Effector memory CD8-positive, alpha-beta T cell (primary cell): ENCODE data around the gene CHMP1A.

Experiments used
- ATAC-seq: fragments of 150-1000 bp; cut with Tn5 transposase; replicated peaks from 2 replicates; pipeline ENCODE4 v1.10.0; 2021; ENCODE audit warnings: mild to moderate bottlenecking, moderate library complexity
- DNase-seq, 3 experiments: peaks; one replicate each; pipeline ENCODE4 v3.0.0; 2021
- H3K27ac Mint-ChIP-seq, 2 donors: one replicate each; pipeline ENCODE4 v1.8.0; 2022; ENCODE audit warnings: mild to moderate bottlenecking in 2 of 2, mixed read lengths in 2 of 2, moderate library complexity in 2 of 2
- H3K27me3 Mint-ChIP-seq, 2 donors: one replicate each; pipeline ENCODE4 v1.8.0; 2022; ENCODE audit warnings: mixed read lengths in 2 of 2
- H3K36me3 Mint-ChIP-seq: one replicate; pipeline ENCODE4 v1.8.0; 2022; ENCODE audit warnings: mild to moderate bottlenecking, moderate library complexity, mixed read lengths; ENCODE audit not compliant: insufficient read depth
- H3K4me1 Mint-ChIP-seq, 2 donors: one replicate each; pipeline ENCODE4 v1.8.0; 2022; ENCODE audit warnings: low read depth in 2 of 2, mixed read lengths in 2 of 2
- H3K4me3 Mint-ChIP-seq, 2 donors: one replicate each; pipeline ENCODE4 v1.8.0; 2022; ENCODE audit warnings: mild to moderate bottlenecking in 2 of 2, mixed read lengths in 2 of 2, moderate library complexity in 2 of 2
- H3K9me3 Mint-ChIP-seq, 2 donors: one replicate each; pipeline ENCODE4 v1.8.0; 2022; ENCODE audit warnings: mixed read lengths in 2 of 2

The CHMP1A gene

DNA sequence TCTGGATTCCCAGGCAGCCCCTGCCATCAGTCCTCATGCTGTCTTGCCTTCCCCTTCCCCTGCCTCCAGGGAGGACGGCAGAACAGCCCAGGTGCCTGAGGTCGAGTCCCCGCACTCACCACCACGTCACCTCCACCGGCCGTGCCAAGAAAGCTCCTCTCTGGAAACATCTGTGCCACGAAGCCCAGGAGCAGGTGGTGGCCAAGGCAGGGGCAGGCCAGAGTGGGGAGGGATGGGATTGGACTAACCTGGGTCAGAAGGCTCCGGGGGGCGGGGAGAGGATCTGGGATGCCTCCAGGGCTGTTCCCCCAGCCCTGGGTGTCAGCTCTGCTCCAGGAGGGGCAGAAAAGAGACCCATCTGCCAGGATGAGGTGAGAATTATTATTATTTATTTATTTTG is 51.5 kb downstream of the CHMP1A start:
- no peaks in the 10 kb centered on the region for H3K36me3 Mint-ChIP-seq
- peaks cover 13 to 14% of the 10 kb centered on the region in 2 donors for H3K4me1 Mint-ChIP-seq
- no peak overlapping the region for H3K27ac Mint-ChIP-seq
- ATAC-seq (no peak), DNase-seq (no peak)
- H3K27me3 Mint-ChIP-seq, result no peaks in the 10 kb centered on the region
- no peaks in the 10 kb centered on the region for H3K9me3 Mint-ChIP-seq
- H3K4me3 Mint-ChIP-seq, result no peak overlapping the region

DNA sequence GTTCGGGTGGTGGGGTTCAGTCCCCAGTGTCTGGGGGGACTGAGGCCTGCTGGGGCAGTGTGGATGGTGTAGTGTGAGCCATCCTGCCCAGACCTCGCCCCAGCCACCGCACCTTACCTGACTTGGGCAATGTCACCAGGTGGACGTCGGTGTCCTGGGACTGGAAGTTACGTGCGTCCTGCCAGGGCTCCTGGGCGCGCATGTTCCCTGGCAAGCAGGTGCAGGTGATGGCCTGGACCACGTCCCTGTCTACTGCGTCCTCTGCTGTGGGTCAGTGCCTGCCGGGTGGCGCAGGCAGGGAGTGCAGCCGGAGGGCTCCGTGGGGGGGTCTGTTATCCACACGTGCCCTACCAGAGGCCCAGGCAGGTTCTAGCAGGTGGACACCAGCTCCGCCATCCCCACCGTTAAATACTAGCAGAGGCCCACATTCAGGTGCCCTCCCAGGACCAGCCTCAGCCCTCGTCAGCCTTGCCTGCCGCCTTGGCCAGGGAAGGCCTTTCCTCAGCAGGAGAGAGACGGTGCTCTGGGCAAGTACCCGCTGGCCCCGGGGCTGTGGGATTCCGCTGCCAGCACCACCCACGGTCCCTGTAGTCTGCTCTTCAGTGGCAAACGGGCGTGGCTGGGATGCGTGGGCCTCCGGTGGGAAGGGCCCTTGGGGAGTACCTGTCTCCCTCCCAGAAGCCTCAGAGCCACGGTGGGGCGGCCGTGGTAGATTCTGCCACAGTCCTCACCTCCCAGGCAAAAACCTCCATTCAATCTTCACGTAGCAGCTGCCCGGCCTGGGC is 52.1 kb downstream of the CHMP1A start:
- Mint-ChIP-seq H3K36me3 (no peaks in the 10 kb centered on the region), H3K27me3 (no peaks in the 10 kb centered on the region), H3K9me3 (no peaks in the 10 kb centered on the region), H3K4me3 (no peak overlapping the region), H3K27ac (no peak overlapping the region), H3K4me1 (peaks cover 13 to 15% of the 10 kb centered on the region in 2 donors)
- DNase-seq (no peak), ATAC-seq (no peak)

DNA sequence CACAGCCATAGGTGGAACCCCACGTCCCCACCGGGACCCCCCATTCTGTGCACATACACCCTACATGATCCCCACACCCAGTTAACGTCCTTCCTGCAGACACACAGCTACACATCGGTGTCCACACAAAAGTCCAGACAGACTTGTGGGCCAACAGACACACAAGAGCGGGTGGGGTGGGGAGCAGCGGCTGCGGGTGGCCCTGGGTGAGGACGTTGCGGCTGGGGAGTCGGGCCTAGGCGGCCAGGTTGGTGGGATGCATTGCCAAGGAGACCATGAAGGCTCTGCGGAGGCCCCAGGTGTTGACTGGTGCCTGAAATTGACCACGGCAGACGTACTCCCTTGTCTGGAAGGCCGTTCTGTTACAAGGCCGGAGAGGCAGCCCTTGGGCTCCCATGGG is 52.7 kb downstream of the CHMP1A start:
- H3K4me1 Mint-ChIP-seq, result peaks cover 13 to 16% of the 10 kb centered on the region in 2 donors
- H3K27me3 Mint-ChIP-seq, result no peaks in the 10 kb centered on the region
- H3K9me3 Mint-ChIP-seq, result no peaks in the 10 kb centered on the region
- no peak overlapping the region for H3K27ac Mint-ChIP-seq
- H3K36me3 Mint-ChIP-seq, result peaks cover 5% of the 10 kb centered on the region
- no peak for ATAC-seq
- no peak for DNase-seq
- no peak overlapping the region for H3K4me3 Mint-ChIP-seq

DNA sequence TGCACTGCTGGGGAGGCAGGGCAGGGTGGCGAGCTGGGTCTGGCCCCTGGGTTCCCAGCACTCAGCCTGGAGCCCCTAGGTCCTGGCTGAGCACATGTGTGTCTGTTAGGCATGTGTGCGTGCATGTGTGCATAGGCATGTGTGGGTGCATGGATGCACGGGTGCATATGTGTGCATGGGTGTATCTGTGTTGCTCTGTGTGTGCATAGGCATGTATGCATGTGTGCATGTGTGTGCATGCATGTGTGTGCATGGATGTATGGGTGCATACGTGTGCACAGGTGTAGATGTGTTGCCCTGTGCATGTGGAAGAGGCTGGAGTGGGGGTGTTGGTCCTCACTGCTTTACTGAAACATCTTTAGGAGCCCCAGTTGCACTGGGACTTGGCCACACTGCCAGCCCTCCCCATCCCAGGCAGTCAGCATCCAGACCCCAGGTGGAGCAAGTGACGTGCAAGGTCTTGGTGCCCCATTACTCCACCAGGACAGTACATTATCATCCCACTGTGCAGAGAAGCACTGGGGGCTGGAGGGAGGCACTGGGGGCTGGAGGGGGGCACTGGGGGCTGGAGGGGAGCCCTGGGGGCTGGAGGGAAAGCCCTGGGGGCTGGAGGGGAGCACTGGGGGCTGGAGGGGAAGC is 54.4 kb downstream of the CHMP1A start:
- Mint-ChIP-seq H3K36me3 (peaks cover 11% of the 10 kb centered on the region), H3K9me3 (no peaks in the 10 kb centered on the region), H3K27me3 (no peaks in the 10 kb centered on the region), H3K4me3 (peak overlapping the region; percentile 48 to 63), H3K4me1 (peaks cover 18 to 20% of the 10 kb centered on the region in 2 donors), H3K27ac (peak overlapping the region; percentile 25 to 49)
- no peak for ATAC-seq
- DNase-seq, result no peak

DNA sequence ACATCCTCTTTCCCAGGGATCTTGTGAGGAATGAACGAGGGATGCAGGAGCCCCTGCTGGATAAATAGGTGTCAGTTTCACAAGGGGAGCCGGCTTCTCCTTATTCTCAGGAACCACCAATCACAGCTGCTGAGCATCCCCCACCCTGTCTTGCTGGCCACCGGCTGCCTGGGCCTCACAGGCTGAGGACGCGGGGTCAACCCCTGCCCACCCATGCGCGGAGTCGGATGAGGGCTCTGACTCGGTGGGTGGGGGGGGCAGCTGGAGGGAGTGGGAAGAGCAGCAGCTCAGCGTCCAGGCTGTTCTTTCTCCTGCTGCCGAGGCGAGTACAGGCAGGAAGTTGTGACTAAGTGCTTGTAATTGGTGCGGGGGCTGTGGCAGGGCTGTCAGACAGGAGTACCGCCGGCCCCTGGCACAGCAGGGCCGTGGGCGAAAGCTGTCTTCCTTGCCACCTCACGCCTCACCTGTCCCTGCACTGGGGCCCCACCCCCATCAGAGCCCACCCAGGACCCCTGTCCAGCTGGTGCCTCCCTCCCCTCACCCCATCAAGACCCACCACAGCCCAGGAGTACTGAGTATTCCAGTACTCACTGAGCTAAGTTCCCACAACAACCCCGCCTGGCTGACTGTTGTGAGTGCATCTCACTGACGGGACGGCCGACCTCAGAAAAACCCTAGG is 55.1 kb downstream of the CHMP1A start:
- peak overlapping the region; percentile 48 to 63 for H3K4me3 Mint-ChIP-seq
- no peaks in the 10 kb centered on the region for H3K9me3 Mint-ChIP-seq
- peak; percentile 46 to 51 (median 50) for DNase-seq
- peaks cover 18 to 20% of the 10 kb centered on the region in 2 donors for H3K4me1 Mint-ChIP-seq
- peak; percentile 90 for ATAC-seq
- H3K27ac Mint-ChIP-seq, result peak overlapping the region; percentile 25 to 49
- no peaks in the 10 kb centered on the region for H3K27me3 Mint-ChIP-seq
- H3K36me3 Mint-ChIP-seq, result peaks cover 12% of the 10 kb centered on the region

DNA sequence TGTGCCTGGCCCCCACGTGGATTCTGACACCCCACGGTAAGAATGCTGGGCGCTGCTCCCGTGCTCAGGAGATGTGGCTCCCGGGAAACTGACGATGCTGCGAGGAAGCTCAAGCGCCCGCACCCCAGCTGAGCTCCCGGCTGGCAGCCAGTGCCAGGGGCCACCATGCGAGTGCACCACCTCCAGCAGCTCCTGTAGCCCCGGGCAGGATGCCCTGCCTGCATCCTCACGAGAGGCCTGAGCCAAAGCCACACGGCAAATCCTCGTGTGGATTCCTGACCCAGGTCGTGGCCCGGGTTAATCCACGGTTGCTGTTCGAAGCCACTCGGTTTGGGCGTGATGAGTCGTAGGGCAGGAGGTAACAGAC is 55.6 kb downstream of the CHMP1A start:
- no peaks in the 10 kb centered on the region for H3K27me3 Mint-ChIP-seq
- DNase-seq (no peak), ATAC-seq (no peak)
- peaks cover 12% of the 10 kb centered on the region for H3K36me3 Mint-ChIP-seq
- H3K4me3 Mint-ChIP-seq, result peak overlapping the region in 1 of 2 donors; percentile 63
- H3K9me3 Mint-ChIP-seq, result no peaks in the 10 kb centered on the region
- no peak overlapping the region for H3K27ac Mint-ChIP-seq
- peaks cover 18 to 20% of the 10 kb centered on the region in 2 donors for H3K4me1 Mint-ChIP-seq

DNA sequence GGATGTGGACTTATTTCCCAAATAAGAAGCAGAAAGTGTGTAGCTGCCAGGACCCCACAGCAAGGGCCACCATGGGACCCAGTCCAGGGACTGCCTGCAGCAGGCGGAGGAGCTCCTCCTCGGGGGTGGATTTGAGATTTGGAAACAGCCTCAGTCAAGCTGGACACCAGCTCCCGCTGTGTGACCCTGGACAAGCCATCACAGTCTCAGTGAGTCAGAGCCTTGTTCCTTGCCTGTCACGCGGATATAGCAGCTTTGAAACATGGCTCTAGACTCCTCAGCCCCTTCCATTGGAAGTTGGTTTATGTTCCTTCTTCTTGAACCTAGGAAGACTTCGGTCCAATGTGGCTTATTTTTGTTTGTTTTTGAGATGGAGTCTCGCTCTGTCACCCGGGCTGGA is 56.6 kb downstream of the CHMP1A start:
- peak overlapping the region; percentile 17 to 76 for H3K27ac Mint-ChIP-seq
- no peak for DNase-seq
- no peak for ATAC-seq
- H3K27me3 Mint-ChIP-seq, result no peaks in the 10 kb centered on the region
- H3K9me3 Mint-ChIP-seq, result no peaks in the 10 kb centered on the region
- peaks cover 12% of the 10 kb centered on the region for H3K36me3 Mint-ChIP-seq
- H3K4me1 Mint-ChIP-seq, result peaks cover 18 to 20% of the 10 kb centered on the region in 2 donors
- no peak overlapping the region for H3K4me3 Mint-ChIP-seq

DNA sequence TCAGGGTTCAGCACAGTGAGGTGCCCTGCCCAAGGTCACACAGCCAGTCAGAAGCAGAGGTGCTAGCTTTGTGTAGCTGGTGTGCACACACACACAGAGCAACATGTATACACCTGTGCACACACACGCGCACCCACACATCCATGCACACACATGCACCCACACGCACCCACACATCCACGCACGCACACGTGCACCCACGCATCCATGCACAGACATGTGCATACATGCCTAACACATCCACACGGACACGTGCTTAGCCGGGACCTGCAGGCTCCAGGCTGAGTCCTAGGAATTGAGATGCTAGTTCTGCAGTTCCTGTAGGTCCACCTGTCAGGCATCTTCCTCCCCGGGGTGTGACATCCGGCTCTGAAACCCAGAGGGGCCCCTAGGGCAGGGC is 57.1 kb downstream of the CHMP1A start:
- no peak for DNase-seq
- peaks cover 12% of the 10 kb centered on the region for H3K36me3 Mint-ChIP-seq
- H3K4me1 Mint-ChIP-seq, result peaks cover 18 to 23% of the 10 kb centered on the region in 2 donors
- H3K27ac Mint-ChIP-seq, result peak overlapping the region; percentile 17 to 76
- no peaks in the 10 kb centered on the region for H3K9me3 Mint-ChIP-seq
- no peak overlapping the region for H3K4me3 Mint-ChIP-seq
- no peak for ATAC-seq
- H3K27me3 Mint-ChIP-seq, result no peaks in the 10 kb centered on the region

DNA sequence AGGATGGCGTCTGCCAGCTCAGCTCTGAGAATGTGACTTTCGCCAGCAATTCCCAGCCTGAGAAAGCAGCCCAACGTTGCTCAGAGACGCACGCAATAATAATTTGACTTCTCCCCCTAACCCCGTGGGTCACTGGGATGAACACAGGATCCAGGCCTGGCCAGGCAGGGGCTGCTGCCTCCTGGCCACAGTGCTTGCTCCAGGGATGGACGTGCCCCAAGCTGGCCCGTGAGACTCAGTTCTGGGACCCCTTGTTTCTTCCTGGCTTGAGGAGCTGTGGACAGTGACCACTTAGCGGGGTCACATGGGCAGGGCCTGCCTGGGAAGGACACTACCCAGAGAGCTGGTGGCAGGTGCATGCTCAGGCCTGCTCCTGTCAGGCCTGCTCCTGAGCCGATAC is 57.6 kb downstream of the CHMP1A start:
- Mint-ChIP-seq H3K36me3 (peaks cover 12% of the 10 kb centered on the region), H3K4me1 (peaks cover 18 to 23% of the 10 kb centered on the region in 2 donors), H3K9me3 (no peaks in the 10 kb centered on the region), H3K27ac (peak overlapping the region in 1 of 2 donors; percentile 17), H3K4me3 (no peak overlapping the region), H3K27me3 (no peaks in the 10 kb centered on the region)
- no peak for ATAC-seq
- no peak for DNase-seq

DNA sequence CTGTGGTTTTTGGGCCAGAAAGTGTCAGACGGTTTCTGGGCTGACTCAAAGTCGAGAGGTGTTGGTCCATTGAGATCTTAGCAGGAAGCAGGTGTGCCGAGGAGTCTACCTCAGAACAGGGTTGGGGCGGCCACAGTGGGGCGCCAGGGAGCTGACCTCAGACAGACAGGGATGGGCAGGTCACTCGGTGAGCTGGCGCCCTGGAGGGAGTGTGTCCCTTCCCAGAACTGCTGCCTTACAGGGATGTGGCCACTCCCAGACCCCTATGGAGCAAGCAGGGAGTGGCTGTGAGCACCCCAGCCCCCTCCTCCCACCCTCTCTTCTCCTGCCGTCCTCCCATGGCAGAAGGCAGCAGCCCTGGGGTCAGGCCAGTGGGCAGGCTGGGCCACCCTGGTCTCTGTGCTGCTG is 58.1 kb downstream of the CHMP1A start:
- peak overlapping the region in 1 of 2 donors; percentile 71 for H3K27ac Mint-ChIP-seq
- H3K4me1 Mint-ChIP-seq, result peaks cover 18 to 23% of the 10 kb centered on the region in 2 donors
- H3K36me3 Mint-ChIP-seq, result peaks cover 12% of the 10 kb centered on the region
- DNase-seq (peak; percentile 25 to 43 (median 36)), ATAC-seq (peak; percentile 55)
- H3K27me3 Mint-ChIP-seq, result no peaks in the 10 kb centered on the region
- no peak overlapping the region for H3K4me3 Mint-ChIP-seq
- no peaks in the 10 kb centered on the region for H3K9me3 Mint-ChIP-seq

DNA sequence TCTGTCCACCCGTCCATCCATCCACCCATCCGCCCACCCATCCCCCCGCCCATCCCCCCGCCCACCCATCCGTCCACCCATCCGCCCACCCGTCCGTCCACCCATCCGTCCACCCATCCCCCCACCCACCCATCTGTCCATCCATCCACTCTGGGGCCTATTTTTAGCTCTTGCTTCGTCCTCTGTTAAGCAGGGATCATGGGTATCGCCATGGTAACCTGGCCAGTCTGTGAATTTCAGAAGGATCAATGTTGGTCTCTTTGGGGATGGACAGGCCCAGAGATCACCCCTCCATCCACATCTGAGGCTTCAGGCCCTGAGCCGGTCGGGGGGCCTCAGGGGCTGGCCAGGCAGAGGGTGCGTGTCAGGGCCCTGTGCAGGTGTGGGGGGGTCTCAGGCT is 59.3 kb downstream of the CHMP1A start:
- no peak overlapping the region for H3K27ac Mint-ChIP-seq
- DNase-seq, result no peak
- H3K9me3 Mint-ChIP-seq, result no peaks in the 10 kb centered on the region
- H3K4me3 Mint-ChIP-seq, result no peak overlapping the region
- H3K27me3 Mint-ChIP-seq, result no peaks in the 10 kb centered on the region
- H3K4me1 Mint-ChIP-seq, result peaks cover 27 to 29% of the 10 kb centered on the region in 2 donors
- no peak for ATAC-seq
- H3K36me3 Mint-ChIP-seq, result peaks cover 12% of the 10 kb centered on the region

DNA sequence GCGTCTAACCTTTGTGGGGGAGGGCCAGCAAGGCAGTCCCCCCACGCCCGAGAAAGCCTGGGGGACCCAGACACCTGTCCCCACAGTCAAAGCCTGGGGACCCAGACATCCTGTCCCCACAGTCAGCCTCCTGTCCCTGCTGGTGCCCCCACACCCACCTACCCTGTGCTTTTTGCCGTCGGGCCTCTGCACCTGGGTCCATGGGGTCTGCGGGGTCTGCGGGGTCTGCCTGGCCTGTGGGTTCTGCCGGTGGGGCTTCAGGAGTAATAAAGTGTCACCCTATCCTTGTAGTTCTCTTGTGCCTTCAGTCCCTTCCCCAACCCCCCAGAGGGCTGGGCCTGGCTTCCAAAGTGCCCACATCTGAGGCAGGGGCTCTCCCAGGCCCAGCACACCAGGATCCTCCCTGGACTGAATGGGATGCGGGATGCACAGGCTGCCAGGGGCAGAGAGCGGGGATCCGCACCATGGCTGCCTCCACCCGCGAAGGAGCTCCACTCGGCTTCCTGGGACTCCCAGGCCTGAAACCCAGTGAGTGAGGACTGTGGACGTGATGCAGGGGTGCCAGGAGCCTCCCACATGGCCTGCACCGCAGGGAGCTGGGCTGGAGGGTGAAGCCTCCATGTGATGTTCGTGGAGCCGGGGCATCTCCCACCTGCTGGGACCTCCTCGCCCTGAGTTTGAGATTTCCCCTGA is 60.4 kb downstream of the CHMP1A start:
- no peak overlapping the region for H3K4me3 Mint-ChIP-seq
- H3K4me1 Mint-ChIP-seq, result peaks cover 16 to 18% of the 10 kb centered on the region in 2 donors
- DNase-seq (no peak), ATAC-seq (no peak)
- no peaks in the 10 kb centered on the region for H3K27me3 Mint-ChIP-seq
- peaks cover 12% of the 10 kb centered on the region for H3K36me3 Mint-ChIP-seq
- H3K9me3 Mint-ChIP-seq, result no peaks in the 10 kb centered on the region
- no peak overlapping the region for H3K27ac Mint-ChIP-seq

DNA sequence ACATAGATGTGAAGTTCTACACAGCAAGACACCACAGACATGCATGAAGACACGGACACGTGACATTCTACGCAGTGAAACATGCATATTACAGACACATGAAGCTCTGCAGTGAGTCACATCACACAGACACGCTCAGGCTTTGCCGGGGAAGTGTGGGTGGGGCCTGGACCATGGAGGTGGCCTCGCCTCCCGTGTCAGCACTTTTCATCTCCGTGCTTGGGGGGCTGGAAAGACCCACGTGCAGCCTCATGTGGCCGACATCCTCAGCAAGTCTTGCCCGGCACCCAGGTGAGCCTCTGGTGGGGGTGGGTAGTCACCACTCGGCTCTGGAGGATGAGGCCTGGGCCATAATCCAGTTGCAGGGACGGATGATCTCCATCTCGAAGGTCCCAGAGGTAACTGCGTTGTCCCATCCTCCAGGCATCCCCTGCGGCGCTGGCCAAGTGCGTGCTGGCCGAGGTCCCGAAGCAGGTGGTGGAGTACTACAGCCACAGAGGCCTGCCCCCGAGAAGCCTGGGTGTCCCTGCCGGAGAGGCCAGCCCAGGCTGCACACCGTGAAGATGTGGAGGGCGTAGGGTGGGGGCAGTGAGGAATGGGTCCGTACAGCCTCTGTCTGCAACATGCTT is 61.3 kb downstream of the CHMP1A start:
- Mint-ChIP-seq H3K4me1 (peaks cover 14 to 17% of the 10 kb centered on the region in 2 donors), H3K27me3 (no peaks in the 10 kb centered on the region), H3K36me3 (peaks cover 12% of the 10 kb centered on the region), H3K4me3 (no peak overlapping the region), H3K27ac (no peak overlapping the region), H3K9me3 (no peaks in the 10 kb centered on the region)
- DNase-seq (no peak), ATAC-seq (no peak)
